Measurements from ENCODE around the gene WDR41. TPM values are rescaled to one million over a fixed set of nuclear protein-coding genes. Genes with fewer than 3 reads are reported as not detected.

The WDR41 gene
- total RNA-seq, 2 donors from 2014 or later: 48.9 to 129 TPM

DNA sequence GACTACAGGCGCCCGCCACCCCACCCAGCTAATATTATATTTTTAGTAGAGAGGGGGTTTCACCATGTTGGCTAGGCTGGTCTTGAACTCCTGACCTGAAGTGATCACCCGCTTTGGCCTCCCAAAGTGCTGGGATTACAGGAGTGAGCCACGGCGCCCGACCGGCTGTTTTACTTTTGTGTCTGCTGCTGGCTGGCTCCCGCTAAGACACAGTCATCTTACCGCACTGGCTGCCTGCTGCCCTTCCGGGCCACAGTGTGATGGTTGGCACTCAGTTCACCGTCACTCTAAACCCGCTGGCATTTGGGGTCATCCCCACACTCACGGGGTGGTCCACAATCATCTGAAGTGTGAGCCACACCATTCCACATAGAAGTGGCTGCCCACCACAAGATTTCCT, 93.7 kb downstream of the WDR41 start:
- peaks cover 0 to 2% of the 10 kb centered on the region in 2 donors for H3K4me1 ChIP-seq (ENCODE audit: control insufficient read depth in 1 of 2, low read depth in 2 of 2)

DNA sequence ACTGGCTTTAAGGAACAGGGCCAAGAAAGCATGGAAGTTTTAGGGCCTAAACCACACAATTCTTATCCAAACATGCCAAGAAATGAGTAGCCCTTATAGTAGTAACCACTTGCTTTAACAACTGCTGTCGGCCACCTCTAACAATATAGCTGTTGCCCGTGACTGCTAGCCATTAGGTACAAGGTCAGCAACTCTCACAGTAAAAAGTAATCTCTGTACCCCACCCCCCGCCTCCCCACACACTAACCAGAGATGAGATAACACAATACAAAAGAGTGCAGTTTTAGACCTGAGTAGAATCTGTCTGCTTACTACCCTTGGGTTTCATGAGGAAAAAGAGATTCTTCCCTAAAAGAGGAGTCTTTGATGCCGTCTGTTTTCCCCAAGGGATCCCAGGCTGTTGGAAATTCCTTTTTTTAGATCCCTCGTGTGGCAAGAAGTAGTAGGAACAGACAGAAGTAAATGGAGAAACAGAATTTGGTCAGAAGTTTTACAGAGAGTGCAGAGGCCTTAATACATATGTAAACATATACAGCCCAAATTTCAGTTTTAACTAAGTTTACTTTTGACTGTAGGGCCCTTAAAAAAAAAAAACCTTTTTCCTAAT, 94.3 kb downstream of the WDR41 start:
- Histone ChIP-seq H3K9me3 (no peaks in the 10 kb centered on the region), H3K36me3 (no peaks in the 10 kb centered on the region), H3K4me3 (no peak overlapping the region), H3K27ac (no peak overlapping the region), H3K4me1 (ENCODE audit: control insufficient read depth in 1 of 2, low read depth in 2 of 2) (peaks cover 5 to 9% of the 10 kb centered on the region in 2 donors), H3K27me3 (replicated peaks; ENCODE audit: insufficient read depth) (no peaks in the 10 kb centered on the region)
- ATAC-seq (ENCODE audit: insufficient number of reproducible peaks, low FRiP score, low read depth) (no peak), DNase-seq (ENCODE audit: low spot score) (no peak)
- TF ChIP-seq, protein P1, sequence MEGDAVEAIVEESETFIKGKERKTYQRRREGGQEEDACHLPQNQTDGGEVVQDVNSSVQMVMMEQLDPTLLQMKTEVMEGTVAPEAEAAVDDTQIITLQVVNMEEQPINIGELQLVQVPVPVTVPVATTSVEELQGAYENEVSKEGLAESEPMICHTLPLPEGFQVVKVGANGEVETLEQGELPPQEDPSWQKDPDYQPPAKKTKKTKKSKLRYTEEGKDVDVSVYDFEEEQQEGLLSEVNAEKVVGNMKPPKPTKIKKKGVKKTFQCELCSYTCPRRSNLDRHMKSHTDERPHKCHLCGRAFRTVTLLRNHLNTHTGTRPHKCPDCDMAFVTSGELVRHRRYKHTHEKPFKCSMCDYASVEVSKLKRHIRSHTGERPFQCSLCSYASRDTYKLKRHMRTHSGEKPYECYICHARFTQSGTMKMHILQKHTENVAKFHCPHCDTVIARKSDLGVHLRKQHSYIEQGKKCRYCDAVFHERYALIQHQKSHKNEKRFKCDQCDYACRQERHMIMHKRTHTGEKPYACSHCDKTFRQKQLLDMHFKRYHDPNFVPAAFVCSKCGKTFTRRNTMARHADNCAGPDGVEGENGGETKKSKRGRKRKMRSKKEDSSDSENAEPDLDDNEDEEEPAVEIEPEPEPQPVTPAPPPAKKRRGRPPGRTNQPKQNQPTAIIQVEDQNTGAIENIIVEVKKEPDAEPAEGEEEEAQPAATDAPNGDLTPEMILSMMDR (IDR thresholded peaks at IDR 0.05): no peak

More for the DNA sequence above, 93.7 kb downstream of the WDR41 start:
- TF ChIP-seq, protein P1 (IDR thresholded peaks at IDR 0.05): no peak
- no peaks in the 10 kb centered on the region for H3K27me3 ChIP-seq (replicated peaks; ENCODE audit: insufficient read depth)
- no peak overlapping the region for H3K4me3 ChIP-seq
- H3K36me3 ChIP-seq: no peaks in the 10 kb centered on the region
- ATAC-seq (ENCODE audit: insufficient number of reproducible peaks, low FRiP score, low read depth) (no peak), DNase-seq (ENCODE audit: low spot score) (no peak)
- H3K9me3 ChIP-seq: no peaks in the 10 kb centered on the region
- no peak overlapping the region for H3K27ac ChIP-seq

DNA sequence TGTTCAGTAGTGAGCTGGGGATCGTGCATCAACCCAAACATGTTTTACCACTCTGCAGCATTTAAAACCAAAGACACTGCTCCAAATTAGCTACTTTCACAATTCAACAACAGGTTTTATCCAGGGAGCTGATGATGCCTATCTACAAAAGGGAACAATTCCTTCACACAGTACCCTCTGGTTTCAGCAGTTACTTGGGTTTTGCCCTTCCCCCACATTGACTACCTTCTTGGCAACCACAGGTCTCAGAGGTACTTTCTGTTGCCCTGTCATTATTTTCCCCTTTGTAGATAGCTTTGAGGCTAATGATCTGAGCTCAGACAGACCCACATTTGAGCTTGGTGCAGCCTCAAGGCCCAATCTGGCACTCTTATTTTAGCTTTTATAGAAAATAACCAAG, 96.1 kb downstream of the WDR41 start:
- H3K27me3 ChIP-seq (replicated peaks; ENCODE audit: insufficient read depth): no peaks in the 10 kb centered on the region
- TF ChIP-seq, protein P1 (IDR thresholded peaks at IDR 0.05): no peak
- no peaks in the 10 kb centered on the region for H3K36me3 ChIP-seq
- DNase-seq (ENCODE audit: low spot score) (no peak), ATAC-seq (ENCODE audit: insufficient number of reproducible peaks, low FRiP score, low read depth) (no peak)
- peaks cover 6 to 24% of the 10 kb centered on the region in 2 donors for H3K4me1 ChIP-seq (ENCODE audit: control insufficient read depth in 1 of 2, low read depth in 2 of 2)
- no peak overlapping the region for H3K27ac ChIP-seq
- H3K4me3 ChIP-seq: no peak overlapping the region
- no peaks in the 10 kb centered on the region for H3K9me3 ChIP-seq

DNA sequence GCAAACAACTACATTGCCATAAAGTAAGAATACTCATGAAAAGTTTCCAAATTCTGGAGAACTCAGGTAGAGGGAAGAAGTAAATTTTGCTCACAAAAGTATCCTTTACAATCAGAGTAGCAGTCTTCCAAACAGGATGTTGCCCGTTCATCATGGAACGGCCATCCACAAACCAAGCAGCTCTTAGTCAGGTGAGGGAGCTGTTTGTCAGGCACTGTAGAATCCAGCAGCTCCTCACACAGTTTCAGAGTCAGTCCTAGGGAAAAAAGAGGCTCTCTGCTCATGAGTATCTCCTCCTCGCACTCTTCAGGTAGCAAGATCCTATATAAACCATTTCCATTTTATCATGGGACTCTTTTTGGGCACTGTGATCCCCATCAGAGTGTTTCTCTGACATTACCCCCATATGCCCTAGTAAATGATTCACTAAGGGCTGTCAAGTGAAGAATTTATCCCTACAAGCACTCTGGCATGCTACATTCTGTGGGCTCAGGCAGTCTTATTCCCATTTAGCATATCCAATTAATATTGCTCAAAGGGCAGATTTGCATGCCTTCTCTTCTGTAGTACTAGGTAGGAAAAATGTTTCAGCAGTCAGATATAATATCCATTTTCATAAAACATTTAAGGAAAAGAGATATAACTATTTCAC, 97.9 kb downstream of the WDR41 start:
- DNase-seq (ENCODE audit: low spot score) (no peak), ATAC-seq (ENCODE audit: insufficient number of reproducible peaks, low FRiP score, low read depth) (no peak)
- H3K27me3 ChIP-seq (replicated peaks; ENCODE audit: insufficient read depth): no peaks in the 10 kb centered on the region
- TF ChIP-seq, protein P1 (IDR thresholded peaks at IDR 0.05): no peak
- no peak overlapping the region for H3K27ac ChIP-seq
- H3K36me3 ChIP-seq: no peaks in the 10 kb centered on the region
- peaks cover 16 to 42% of the 10 kb centered on the region in 2 donors for H3K4me1 ChIP-seq (ENCODE audit: control insufficient read depth in 1 of 2, low read depth in 2 of 2)
- H3K4me3 ChIP-seq: no peak overlapping the region
- H3K9me3 ChIP-seq: no peaks in the 10 kb centered on the region

DNA sequence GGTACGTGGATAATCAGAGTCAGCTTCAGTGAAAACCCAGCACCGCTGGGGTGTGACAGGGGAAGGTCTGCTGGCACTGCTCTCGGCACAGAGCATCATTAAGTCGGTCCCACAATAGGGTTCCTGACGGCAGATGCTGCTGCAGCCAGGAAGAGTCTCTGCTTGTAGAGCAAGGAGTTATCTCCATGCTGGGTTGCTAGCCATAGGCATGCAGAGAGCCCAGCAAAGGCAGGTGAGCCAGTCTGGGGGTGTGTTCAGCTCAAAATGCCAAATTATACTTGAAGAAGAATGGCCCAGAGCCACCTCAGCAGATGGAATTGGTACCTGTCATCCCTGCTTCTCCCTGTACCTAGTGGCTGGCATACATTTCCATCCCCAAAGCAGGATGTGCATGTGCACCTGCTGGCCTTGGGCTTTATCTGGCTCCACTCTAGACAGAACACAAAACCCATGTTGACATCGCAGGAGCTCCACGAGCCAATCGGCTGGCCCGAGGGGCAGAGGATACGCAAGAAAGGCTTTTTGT, 100.8 kb downstream of the WDR41 start:
- no peaks in the 10 kb centered on the region for H3K36me3 ChIP-seq
- H3K27ac ChIP-seq: peak overlapping the region in 1 of 2 donors; percentile 66
- TF ChIP-seq, protein P1 (IDR thresholded peaks at IDR 0.05): no peak
- no peaks in the 10 kb centered on the region for H3K27me3 ChIP-seq (replicated peaks; ENCODE audit: insufficient read depth)
- ATAC-seq (ENCODE audit: insufficient number of reproducible peaks, low FRiP score, low read depth) (no peak), DNase-seq (ENCODE audit: low spot score) (no peak)
- no peak overlapping the region for H3K4me3 ChIP-seq
- H3K4me1 ChIP-seq (ENCODE audit: control insufficient read depth in 1 of 2, low read depth in 2 of 2): peaks cover 16 to 50% of the 10 kb centered on the region in 2 donors
- no peaks in the 10 kb centered on the region for H3K9me3 ChIP-seq
